ENCODE measurements around the gene SHANK3. TPM values are rescaled to one million over a fixed set of nuclear protein-coding genes. Genes with fewer than 3 reads are reported as not detected.
A peak's percentile ranks its signal among the peaks of the same experiment; 100 is the strongest.
"Not testable (repeated sequence)": the region's sequence is repeated elsewhere in the genome, so short reads cannot be mapped to it uniquely, and the experiment has no call there.

SHANK3 gene
- 10 to 100 TPM; 12.5 to 24.5 (median 15.1) TPM for polyA plus RNA-seq (ENCODE audit: insufficient read length in 10 of 10)
- long read RNA-seq, donor 1: 0 reads
- long read RNA-seq, donor 2, partial matches to known transcripts: 8 of 8 reads
- long read RNA-seq, donor 2, other reads (novel, unspliced or antisense): 0 of 8 reads
- long read RNA-seq, donor 3: 0 reads
- long read RNA-seq, donor 4: 0 reads
- long read RNA-seq, donor 5: 0 reads
- long read RNA-seq, donor 6: 0 reads
- long read RNA-seq, donor 7: 0 reads
- long read RNA-seq, donor 8: 0 reads
- long read RNA-seq, donor 9: 0 reads

- peak in 1 of 3 donors; percentile 47 for DNase-seq
Measured at GRCh38 chr22:50672471-50673230, at the start of gene SHANK3. Gene SHANK3 (plus strand): TSS chr22:50672823.

- no peak for DNase-seq
Measured at GRCh38 chr22:50624347-50625130, 48.1 kb upstream of the SHANK3 start.

GRCh38 chr22:50625131-50625567 is 47.5 kb upstream of the SHANK3 start:
- no peak for DNase-seq

GRCh38 chr22:50625568-50626313 is 46.9 kb upstream of the SHANK3 start:
- DNase-seq: no peak

GRCh38 chr22:50626314-50626849 is 46.2 kb upstream of the SHANK3 start:
- no peak for DNase-seq

- DNase-seq: no peak
Measured at GRCh38 chr22:50626850-50627641, 45.6 kb upstream of the SHANK3 start.

GRCh38 chr22:50627642-50628542 is 44.7 kb upstream of the SHANK3 start, which contains the start of gene ARSA:
Gene ARSA (minus strand): TSS chr22:50628152. CDS start chr22:50627779, 373 bp downstream.
- DNase-seq: peak; percentile 72 to 92 (median 86)

GRCh38 chr22:50628543-50629134 is 44.0 kb upstream of the SHANK3 start:
- DNase-seq: no peak

GRCh38 chr22:50630376-50630775 is 42.2 kb upstream of the SHANK3 start:
- DNase-seq: no peak

- no peak for DNase-seq
Measured at GRCh38 chr22:50633086-50633485, 39.5 kb upstream of the SHANK3 start.

GRCh38 chr22:50633771-50634170 is 38.9 kb upstream of the SHANK3 start:
- no peak for DNase-seq

- DNase-seq: no peak
Measured at GRCh38 chr22:50635591-50635990, 37.0 kb upstream of the SHANK3 start.

- not testable (repeated sequence) for DNase-seq
Measured at GRCh38 chr22:50640296-50640695, 32.3 kb upstream of the SHANK3 start.

GRCh38 chr22:50640857-50641647 is 31.6 kb upstream of the SHANK3 start:
- peak in 1 of 3 donors; percentile 10 for DNase-seq

GRCh38 chr22:50641696-50642607 is 30.7 kb upstream of the SHANK3 start:
- peak in 2 of 3 donors; percentile 10 to 57 for DNase-seq

- DNase-seq: not testable (repeated sequence)
Measured at GRCh38 chr22:50643021-50643820, 29.4 kb upstream of the SHANK3 start.

Measured in muscle of back (tissue), 13 donors.